HEK293 (cell line): Measurements from ENCODE around the gene SH3RF1.
A peak's percentile ranks its signal among the peaks of the same experiment; 100 is the strongest.

Source experiments
- CTCF ChIA-PET: fragments of 350-600 bp; formaldehyde crosslinking; extraction: SDS; loops from one replicate; lab custom pipeline; 2021; ENCODE audit warnings: antibody characterized with exemption; lab: Yijun Ruan, JAX
- POLR2A ChIA-PET: fragments of 300-600 bp; formaldehyde crosslinking; extraction: SDS; loops from one replicate; lab custom pipeline; 2020; ENCODE audit warnings: antibody characterized with exemption, inconsistent platforms; lab: Yijun Ruan, JAX
- H3K27ac ChIP-seq: fragments of 200-500 bp; sonication (Bioruptor generic); 2 replicates; pipeline ENCODE4 v1.5.1; 2014; ENCODE audit warnings: low read depth, low read length, control low read depth, inconsistent platforms; ENCODE audit errors: extremely low read depth
- H3K36me3 ChIP-seq, 2 experiments: fragments of 200-500 bp in 1 of 2; sonication (Bioruptor generic) in 1 of 2; 1 replicate in 1 of 2; 2 replicates in 1 of 2; pipeline ENCODE4 v1.5.1; 2014 to 2017; ENCODE audit warnings: inconsistent platforms in 2 of 2, low read length in 2 of 2; ENCODE audit not compliant: control insufficient read depth in 2 of 2, insufficient read depth in 1 of 2
- H3K4me1 ChIP-seq: fragments of 200-500 bp; sonication (Bioruptor generic); 2 replicates; pipeline ENCODE4 v1.5.1; 2014; ENCODE audit warnings: mild to moderate bottlenecking, low read length, inconsistent platforms; ENCODE audit not compliant: control insufficient read depth, insufficient read depth
- H3K4me3 ChIP-seq: 2 replicates; pipeline ENCODE4 v1.5.1; 2011; ENCODE audit warnings: low read depth, mild to moderate bottlenecking, control low read depth, low read length, moderate library complexity
- H3K9me3 ChIP-seq: fragments of 200-500 bp; sonication (Bioruptor generic); 2 replicates; pipeline ENCODE4 v1.5.1; 2014; ENCODE audit warnings: low read depth, low read length, inconsistent platforms; ENCODE audit not compliant: control insufficient read depth, insufficient read depth
- EGR2 ChIP-seq: fragments of 450-650 bp; formaldehyde crosslinking; IDR thresholded peaks from 2 replicates; pipeline ENCODE4 v1.5.1; 2016; ENCODE audit warnings: low read depth, missing biosample characterization, missing genetic modification characterization
- GLI4 ChIP-seq: fragments of 450-650 bp; formaldehyde crosslinking; IDR thresholded peaks from 2 replicates; pipeline ENCODE4 v1.5.1; 2016; ENCODE audit warnings: missing biosample characterization, missing genetic modification characterization
- HOXD13 ChIP-seq: sonication (generic); formaldehyde crosslinking; IDR thresholded peaks from 2 replicates; pipeline ENCODE4 v1.8.0; 2022; ENCODE audit warnings: missing genetic modification reagents, borderline replicate concordance
- MZF1 ChIP-seq: fragments of 450-650 bp; formaldehyde crosslinking; IDR thresholded peaks from 2 replicates; pipeline ENCODE4 v1.5.1; 2017; ENCODE audit warnings: missing biosample characterization, missing genetic modification characterization, borderline replicate concordance
- ZBTB1 ChIP-seq: fragments of 450-650 bp; formaldehyde crosslinking; IDR thresholded peaks from 2 replicates; pipeline ENCODE4 v1.5.1; 2016; ENCODE audit warnings: missing biosample characterization, missing genetic modification characterization
- ZBTB21 ChIP-seq: fragments of 450-650 bp; formaldehyde crosslinking; IDR thresholded peaks from 2 replicates; pipeline ENCODE4 v1.5.1; 2017; ENCODE audit warnings: missing biosample characterization, missing genetic modification characterization
- ZBTB6 ChIP-seq: fragments of 450-650 bp; formaldehyde crosslinking; IDR thresholded peaks from 2 replicates; pipeline ENCODE4 v1.5.1; 2017; ENCODE audit warnings: missing biosample characterization, missing genetic modification characterization
- ZBTB7A ChIP-seq: fragments of 450-650 bp; formaldehyde crosslinking; IDR thresholded peaks from 2 replicates; pipeline ENCODE4 v1.5.1; 2016; ENCODE audit warnings: low read depth, missing biosample characterization, missing genetic modification characterization
- ZNF169 ChIP-seq: fragments of 450-650 bp; formaldehyde crosslinking; IDR thresholded peaks from 2 replicates; pipeline ENCODE4 v1.5.1; 2016; ENCODE audit warnings: missing biosample characterization, missing genetic modification characterization
- ZNF18 ChIP-seq: fragments of 450-650 bp; formaldehyde crosslinking; IDR thresholded peaks from 2 replicates; pipeline ENCODE4 v1.5.1; 2016; ENCODE audit warnings: missing biosample characterization, missing genetic modification characterization
- ZNF239 ChIP-seq: fragments of 450-650 bp; formaldehyde crosslinking; IDR thresholded peaks from 2 replicates; pipeline ENCODE4 v1.5.1; 2016; ENCODE audit warnings: missing biosample characterization, missing genetic modification characterization
- ZNF24 ChIP-seq: fragments of 450-650 bp; formaldehyde crosslinking; IDR thresholded peaks from 2 replicates; pipeline ENCODE4 v1.5.1; 2016; ENCODE audit warnings: missing biosample characterization, missing genetic modification characterization
- ZNF248 ChIP-seq: fragments of 450-650 bp; formaldehyde crosslinking; IDR thresholded peaks from 2 replicates; pipeline ENCODE4 v1.5.1; 2017; ENCODE audit warnings: missing biosample characterization, missing genetic modification characterization
- ZNF26 ChIP-seq: fragments of 450-650 bp; formaldehyde crosslinking; IDR thresholded peaks from 2 replicates; pipeline ENCODE4 v1.5.1; 2016; ENCODE audit warnings: missing biosample characterization, missing genetic modification characterization
- ZNF274 ChIP-seq, 2 experiments: fragments of 200-500 bp in 1 of 2; fragments of 450-650 bp in 1 of 2; sonication (Bioruptor generic) in 1 of 2; formaldehyde crosslinking in 1 of 2; IDR thresholded peaks; 2 replicates each; pipeline versions ENCODE4 v1.5.1 to v1.6.1; 2014 to 2016; ENCODE audit warnings: borderline replicate concordance in 1 of 2, inconsistent platforms in 1 of 2, low read length in 1 of 2, missing biosample characterization in 1 of 2, missing genetic modification characterization in 1 of 2
- ZNF341 ChIP-seq: fragments of 450-650 bp; formaldehyde crosslinking; IDR thresholded peaks from 2 replicates; pipeline ENCODE4; 2016; ENCODE audit warnings: low read depth, missing biosample characterization, missing genetic modification characterization
- ZNF366 ChIP-seq: fragments of 450-650 bp; formaldehyde crosslinking; conservative IDR thresholded peaks from 2 replicates; pipeline ENCODE4 v1.5.1; 2016; ENCODE audit warnings: missing biosample characterization, missing genetic modification characterization
- ZNF37A ChIP-seq: fragments of 450-650 bp; IDR thresholded peaks from 2 replicates; pipeline ENCODE4 v1.5.1; 2018; ENCODE audit warnings: missing biosample characterization, missing genetic modification characterization
- ZNF404 ChIP-seq: fragments of 450-650 bp; formaldehyde crosslinking; IDR thresholded peaks from 2 replicates; pipeline ENCODE4 v1.5.1; 2017; ENCODE audit warnings: missing biosample characterization, missing genetic modification characterization
- ZNF548 ChIP-seq: fragments of 450-650 bp; formaldehyde crosslinking; IDR thresholded peaks from 2 replicates; pipeline ENCODE4 v1.5.1; 2016; ENCODE audit warnings: missing biosample characterization, missing genetic modification characterization
- ZNF549 ChIP-seq: fragments of 450-650 bp; IDR thresholded peaks from 2 replicates; pipeline ENCODE4 v1.5.1; 2018; ENCODE audit warnings: missing biosample characterization, missing genetic modification characterization, mild to moderate bottlenecking, inconsistent platforms, moderate library complexity
- ZNF621 ChIP-seq: fragments of 450-650 bp; formaldehyde crosslinking; IDR thresholded peaks from 2 replicates; pipeline ENCODE4 v1.5.1; 2017; ENCODE audit warnings: missing biosample characterization, missing genetic modification characterization
- ZNF623 ChIP-seq: fragments of 450-650 bp; formaldehyde crosslinking; IDR thresholded peaks from 2 replicates; pipeline ENCODE4 v1.5.1; 2016; ENCODE audit warnings: missing biosample characterization, missing genetic modification characterization
- ZNF660 ChIP-seq: fragments of 450-650 bp; IDR thresholded peaks from 2 replicates; pipeline ENCODE4 v1.5.1; 2018; ENCODE audit warnings: missing biosample characterization, mild to moderate bottlenecking, missing genetic modification characterization
- ZNF776 ChIP-seq: fragments of 450-650 bp; formaldehyde crosslinking; IDR thresholded peaks from 2 replicates; pipeline ENCODE4 v1.5.0; 2017; ENCODE audit warnings: missing biosample characterization, missing genetic modification characterization, borderline replicate concordance
- ZNF777 ChIP-seq: fragments of 450-650 bp; formaldehyde crosslinking; IDR thresholded peaks from 2 replicates; pipeline ENCODE4 v1.5.1; 2017; ENCODE audit warnings: missing biosample characterization, missing genetic modification characterization, borderline replicate concordance
- ZSCAN16 ChIP-seq: fragments of 450-650 bp; formaldehyde crosslinking; IDR thresholded peaks from 2 replicates; pipeline ENCODE4 v1.5.1; 2016; ENCODE audit warnings: missing biosample characterization, missing genetic modification characterization
- ZSCAN4 ChIP-seq: fragments of 450-650 bp; formaldehyde crosslinking; IDR thresholded peaks from 2 replicates; pipeline ENCODE4 v1.5.1; 2017; ENCODE audit warnings: missing biosample characterization, missing genetic modification characterization

Gene SH3RF1

GRCh38 chr4:169313732-169314131 is 43.0 kb upstream of the SH3RF1 start:
- CTCF ChIA-PET: no interaction called here
- TF ChIP-seq ZBTB7A (tag by site-specific recombination) (no peak), ZNF274 (IDR thresholded peaks at IDR 0.05; ENCODE audit: low read length) (no peak), ZNF274 (tag by site-specific recombination; IDR thresholded peaks at IDR 0.05; ENCODE audit: borderline replicate concordance) (no peak), ZNF623 (no peak), ZBTB6 (tag by site-specific recombination) (no peak), ZNF621 (no peak), ZBTB1 (tag by site-specific recombination) (no peak), ZSCAN4 (no peak), ZNF26 (tag by site-specific recombination) (no peak), ZNF776 (tag by site-specific recombination) (no peak), ZNF18 (no peak), ZNF37A (tag by site-specific recombination) (no peak), ZNF777 (tag by site-specific recombination) (no peak)
- TF ChIP-seq, all 188 proteins: peak for 0
- no peak overlapping the region for H3K27ac ChIP-seq
- peaks cover 18% of the 10 kb centered on the region for H3K4me1 ChIP-seq
- H3K4me3 ChIP-seq: no peak overlapping the region
- no peaks in the 10 kb centered on the region for H3K36me3 ChIP-seq
- H3K9me3 ChIP-seq: no peaks in the 10 kb centered on the region
- POLR2A ChIA-PET: no interaction called here

GRCh38 chr4:169312690-169313422 is 42.1 kb upstream of the SH3RF1 start:
- Histone ChIP-seq H3K4me1 (peaks cover 18% of the 10 kb centered on the region), H3K4me3 (no peak overlapping the region), H3K36me3 (no peaks in the 10 kb centered on the region), H3K27ac (no peak overlapping the region; the same call in 1 of the 2 replicates), H3K9me3 (no peaks in the 10 kb centered on the region)
- ChIA-PET POLR2A (no interaction called here), CTCF (interaction anchor here (0.6 to 1.2 kb wide), 2 partner anchors 34 to 103 kb away, joined by 3 to 6 read pairs; no protein-coding TSS in a partner anchor)
- peak; percentile 97 for TF ChIP-seq MZF1 (tag by site-specific recombination)
- TF ChIP-seq ZNF549 (tag by site-specific recombination): no peak
- no peak for TF ChIP-seq ZNF623
- no peak for TF ChIP-seq ZNF548 (tag by site-specific recombination)
- 0 out of 2 replicates have a peak, but pooled peaks have one; percentile 6 for TF ChIP-seq EGR2
- no peak for TF ChIP-seq ZNF169
- no peak for TF ChIP-seq GLI4
- peak; percentile 62; the same call in 1 of the 2 replicates for TF ChIP-seq ZBTB21 (tag by site-specific recombination)
- no peak for TF ChIP-seq ZNF26 (tag by site-specific recombination)
- TF ChIP-seq ZNF24: peak; percentile 53; the same call in 1 of the 2 replicates
- TF ChIP-seq ZNF239: no peak
- no peak for TF ChIP-seq ZNF660
- no peak for TF ChIP-seq ZNF248 (tag by site-specific recombination)
- TF ChIP-seq HOXD13: no peak
- no peak for TF ChIP-seq ZNF341 (tag by site-specific recombination)
- TF ChIP-seq ZNF404 (tag by site-specific recombination): no peak
- no peak for TF ChIP-seq ZNF776 (tag by site-specific recombination)
- no peak for TF ChIP-seq ZSCAN16 (tag by site-specific recombination)
- peak; percentile 73 for TF ChIP-seq ZNF366 (tag by site-specific recombination)
